H1 (cell line): Measurements from ENCODE around the gene TMPRSS13.
A peak's percentile ranks its signal among the peaks of the same experiment; 100 is the strongest.

Source experiments
- CEBPB ChIP-seq: IDR thresholded peaks from 2 replicates; pipeline ENCODE4 v1.6.1; 2012; ENCODE audit warnings: low read depth, low read length
- CTCF ChIP-seq, 3 experiments: IDR thresholded peaks; 1 replicate in 2 of 3; 2 replicates in 1 of 3; pipeline versions ENCODE4 v1.5.1 to v1.6.1; 2011; ENCODE audit warnings: low read length in 3 of 3, mild to moderate bottlenecking in 3 of 3, inconsistent platforms in 2 of 3, low read depth in 1 of 3, moderate library complexity in 1 of 3; ENCODE audit not compliant: insufficient read depth in 1 of 3; ENCODE audit errors: control extremely low read depth in 1 of 3
- GTF2F1 ChIP-seq: IDR thresholded peaks from 2 replicates; pipeline ENCODE4 v1.6.1; 2012; ENCODE audit warnings: low read depth, low read length, improper control_type of control experiment, borderline replicate concordance
- POLR2A ChIP-seq, 2 experiments: IDR thresholded peaks; 1 replicate in 1 of 2; 2 replicates in 1 of 2; pipeline ENCODE4 v1.6.1; 2011; ENCODE audit warnings: low read depth in 2 of 2, low read length in 2 of 2, mild to moderate bottlenecking in 2 of 2; ENCODE audit errors: control extremely low read depth in 1 of 2
- POU5F1 ChIP-seq: IDR thresholded peaks from 2 replicates; pipeline ENCODE4 v1.6.1; 2011; ENCODE audit warnings: low read depth, mild to moderate bottlenecking, low read length, moderate library complexity
- TAF1 ChIP-seq: IDR thresholded peaks from 2 replicates; pipeline ENCODE4 v1.6.1; 2011; ENCODE audit warnings: mild to moderate bottlenecking, low read depth, low read length
- YY1 ChIP-seq: IDR thresholded peaks from 2 replicates; pipeline ENCODE4 v1.6.1; 2011; ENCODE audit warnings: low read depth, mild to moderate bottlenecking, low read length

- TF ChIP-seq YY1 (no peak), CEBPB (no peak), TAF1 (no peak), POLR2A (IDR thresholded peaks at IDR 0.05; ENCODE audit: control extremely low read depth in 1 of 2, low read depth in 2 of 2, low read length in 2 of 2) (no peak), CTCF (IDR thresholded peaks at IDR 0.05; ENCODE audit: control extremely low read depth in 1 of 3, insufficient read depth in 1 of 3, low read depth in 1 of 3, low read length in 3 of 3) (peak; percentile 27 to 48 (median 41); a peak in 3 of 4 replicates), POU5F1 (no peak), GTF2F1 (no peak)
Observed at GRCh38 chr11:117910525-117910924, 18.7 kb downstream of the TMPRSS13 start.
